GM18517 (cell line): ENCODE measurements around the gene GRB2.
"Not testable (repeated sequence)": the region's sequence is repeated elsewhere in the genome, so short reads cannot be mapped to it uniquely, and the experiment has no call there.

Experiments
- ATAC-seq: cut with Tn5 transposase; IDR thresholded peaks from one replicate; pipeline ENCODE4 v1.9.1; 2021; ENCODE audit warnings: mild to moderate bottlenecking, moderate library complexity; ENCODE audit not compliant: unreplicated experiment

The GRB2 gene

DNA sequence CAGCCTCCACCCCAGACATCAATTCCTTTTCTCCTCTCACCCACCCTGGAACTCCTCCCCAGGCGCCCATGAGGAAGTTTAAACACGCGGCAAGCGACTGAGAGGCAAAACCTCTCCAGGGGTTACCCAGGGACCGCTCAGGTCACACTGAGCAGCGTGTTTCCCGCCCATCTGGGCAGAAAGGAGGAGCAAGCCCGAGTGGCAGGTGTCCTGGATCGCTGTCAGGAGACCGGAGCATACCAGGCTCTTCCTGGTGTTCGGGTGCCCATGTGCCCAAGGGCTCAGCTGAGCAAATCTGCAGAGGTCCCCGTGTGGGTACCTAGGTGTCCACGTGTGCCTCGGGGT, 116.7 kb downstream of the GRB2 start:
- ATAC-seq, result peak; percentile 6

- no peak for ATAC-seq
Observed at GRCh38 chr17:75288359-75288758, 117.1 kb downstream of the GRB2 start.

- ATAC-seq, result no peak
Observed at GRCh38 chr17:75287221-75287620, 118.3 kb downstream of the GRB2 start.

DNA sequence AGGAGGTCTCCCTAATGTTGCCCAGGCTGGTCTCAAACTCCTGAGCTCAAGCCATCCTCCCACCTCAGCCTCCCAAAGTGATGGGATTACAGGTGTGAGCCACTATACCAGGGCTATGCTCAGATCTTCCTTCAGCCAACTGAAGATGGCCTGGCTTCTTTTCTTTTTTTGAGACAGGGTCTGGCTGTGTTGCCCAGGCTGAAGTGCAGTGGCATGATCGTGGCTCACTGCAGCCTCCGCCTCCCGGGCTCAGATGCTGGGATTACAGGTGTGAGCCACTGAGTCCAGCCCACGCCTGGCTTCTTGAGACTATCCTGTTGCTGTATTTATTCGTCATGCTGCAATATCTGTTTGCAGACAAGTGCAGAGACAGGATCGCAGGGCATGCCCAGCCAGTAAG, 120.4 kb downstream of the GRB2 start:
- no peak for ATAC-seq

- ATAC-seq, result not testable (repeated sequence)
Observed at GRCh38 chr17:75280189-75280588, 125.3 kb downstream of the GRB2 start.

DNA sequence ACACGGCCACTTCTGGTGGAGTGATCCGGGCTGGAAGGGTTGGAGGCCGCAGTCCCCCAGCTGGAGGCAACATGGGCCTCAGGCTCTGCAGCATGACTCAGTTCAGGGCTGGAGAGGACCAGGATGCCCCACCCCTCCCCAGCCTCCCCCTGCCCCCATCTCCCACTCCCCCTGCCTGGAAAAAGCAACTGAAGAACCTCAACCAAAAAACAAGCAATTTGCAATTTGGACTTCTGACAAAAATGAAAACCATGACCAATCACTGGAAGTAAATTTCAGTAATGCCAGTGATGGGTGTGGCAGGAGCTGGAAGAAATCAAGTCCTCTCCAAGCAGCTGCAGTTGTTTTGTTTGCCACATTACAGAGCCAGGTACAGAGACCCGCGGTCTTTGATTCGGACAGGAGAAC, 127.8 kb downstream of the GRB2 start:
- ATAC-seq, result no peak

- no peak for ATAC-seq
Observed at GRCh38 chr17:75273977-75274708, 131.3 kb downstream of the GRB2 start.

DNA sequence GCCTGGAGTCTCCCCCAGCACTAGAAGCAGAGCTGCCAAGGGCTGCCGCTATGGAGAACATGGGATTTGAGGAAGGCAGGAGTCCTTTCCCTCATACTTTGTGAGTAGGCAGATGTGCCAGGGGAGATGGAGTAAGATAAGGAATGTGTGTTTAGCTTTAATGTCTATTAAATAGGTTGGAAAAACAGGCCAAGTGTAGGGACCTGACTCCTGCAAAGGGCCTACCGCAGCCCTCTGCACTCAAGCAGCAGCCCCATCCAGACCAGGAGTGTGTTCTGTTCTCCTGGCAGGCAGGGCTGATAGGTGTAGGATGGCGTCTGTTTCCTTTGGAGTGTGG, 132.7 kb downstream of the GRB2 start:
- no peak for ATAC-seq

GRCh38 chr17:75271955-75272847, 133.3 kb downstream of the GRB2 start:
- ATAC-seq, result no peak

GRCh38 chr17:75271233-75271954, 134.1 kb downstream of the GRB2 start:
- ATAC-seq, result peak; percentile 63

DNA sequence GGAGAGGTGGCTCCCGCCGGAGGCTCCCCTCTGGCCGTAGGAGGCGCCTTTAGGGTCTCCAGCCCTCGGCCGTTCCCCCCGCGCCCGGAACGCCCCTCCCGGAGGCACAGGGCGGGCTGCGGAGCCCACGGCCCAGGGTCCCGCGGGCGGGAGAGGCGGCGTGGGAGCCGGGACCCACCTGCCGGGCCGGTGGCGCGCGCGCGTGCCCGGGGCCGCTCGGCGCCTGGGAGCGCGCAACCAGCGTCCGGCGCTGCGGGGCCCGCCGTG, 134.6 kb downstream of the GRB2 start, which contains the start of gene MIF4GD:
Gene MIF4GD (minus strand): TSS at position 266 of the 267 bp plus-strand sequence. CDS start 1,036 bp downstream, outside the sequence.
- peak; percentile 27 for ATAC-seq

- peak; percentile 35 for ATAC-seq
Observed at GRCh38 chr17:75270218-75270965, 135.1 kb downstream of the GRB2 start.

DNA sequence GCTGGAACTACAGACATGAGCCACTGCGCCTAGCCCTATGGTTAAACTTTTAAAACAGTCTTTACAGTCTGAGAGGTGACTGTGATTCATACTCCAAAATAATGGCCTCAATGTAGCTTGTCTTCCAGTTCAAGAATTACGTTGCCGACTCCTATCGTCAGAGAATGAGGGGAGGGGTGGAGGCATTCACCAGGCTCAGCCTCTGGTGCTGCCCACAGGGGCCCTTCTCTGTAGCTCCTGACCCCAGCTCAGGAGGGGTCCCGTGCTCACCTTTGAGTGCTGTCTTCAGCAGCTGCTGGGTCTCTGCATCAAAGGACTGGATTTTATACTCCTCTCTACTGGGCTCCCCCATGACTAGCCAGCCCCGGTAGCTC, 135.6 kb downstream of the GRB2 start:
- ATAC-seq, result no peak
